Measurements from ENCODE around the gene C16orf89. TPM values are rescaled to one million over a fixed set of nuclear protein-coding genes. Genes with fewer than 3 reads are reported as not detected.

C16orf89 gene
- total RNA-seq, 1 experiment from 2014 or later = not detected

GRCh38 chr16:5042574-5043171 lies 23.1 kb downstream of the C16orf89 start:
- DNase-seq = no peak
- intact Hi-C loops (cut with micrococcal nuclease; ENCODE audit: unreplicated experiment) = no loop called here
- H3K4me3 ChIP-seq = no peak overlapping the region
- CTCF ChIA-PET = no interaction called here
- no peaks in the 10 kb centered on the region for H3K9me3 ChIP-seq (ENCODE audit: insufficient read depth, low read depth)
- H3K27ac ChIP-seq = no peak overlapping the region
- H3K27me3 ChIP-seq (ENCODE audit: insufficient read depth, low read depth) = peaks cover 9% of the 10 kb centered on the region; the same call in 1 of the 2 replicates
- H3K4me1 ChIP-seq (replicated peaks; ENCODE audit: insufficient read depth) = peaks cover 18% of the 10 kb centered on the region
- POLR2A ChIA-PET (ENCODE audit: unreplicated experiment) = no interaction called here
- H2AFZ ChIP-seq = no peak overlapping the region
- H3K9me2 ChIP-seq (ENCODE audit: insufficient read depth) = no peaks in the 10 kb centered on the region
- H3K79me2 ChIP-seq (ENCODE audit: low read depth) = no peaks in the 10 kb centered on the region
- TF ChIP-seq EZH2 (IDR thresholded peaks at IDR 0.05; ENCODE audit: low read depth) (no peak), CTCF (conservative IDR thresholded peaks at IDR 0.05) (no peak)
- no peaks in the 10 kb centered on the region for H3K36me3 ChIP-seq (ENCODE audit: low read depth)
- peak overlapping the region; percentile 51; the same call in 1 of the 2 replicates for H3K4me2 ChIP-seq
- H4K20me1 ChIP-seq (ENCODE audit: insufficient read depth) = no peaks in the 10 kb centered on the region
- H3F3A ChIP-seq (ENCODE audit: insufficient read depth, low read depth) = peaks cover 14% of the 10 kb centered on the region
- no TSS peak for BruUV-seq (replicated peaks)

GRCh38 chr16:5041600-5042133 lies 24.1 kb downstream of the C16orf89 start:
- Histone ChIP-seq H3K79me2 (ENCODE audit: low read depth) (no peaks in the 10 kb centered on the region), H3F3A (ENCODE audit: insufficient read depth, low read depth) (peaks cover 14% of the 10 kb centered on the region), H3K27ac (no peak overlapping the region), H3K4me2 (peak overlapping the region; percentile 51), H3K9me2 (ENCODE audit: insufficient read depth) (no peaks in the 10 kb centered on the region), H4K20me1 (ENCODE audit: insufficient read depth) (no peaks in the 10 kb centered on the region), H3K27me3 (ENCODE audit: insufficient read depth, low read depth) (0 out of 2 replicates have a peak, but pooled peaks cover under 1% of the 10 kb centered on the region), H2AFZ (no peak overlapping the region), H3K9me3 (ENCODE audit: insufficient read depth, low read depth) (no peaks in the 10 kb centered on the region), H3K36me3 (ENCODE audit: low read depth) (no peaks in the 10 kb centered on the region), H3K4me3 (no peak overlapping the region), H3K4me1 (replicated peaks; ENCODE audit: insufficient read depth) (peaks cover 18% of the 10 kb centered on the region)
- peak; percentile 60 to 87 for DNase-seq
- ChIA-PET CTCF (no interaction called here), POLR2A (ENCODE audit: unreplicated experiment) (no interaction called here)
- TF ChIP-seq CTCF (conservative IDR thresholded peaks at IDR 0.05) (no peak), EZH2 (IDR thresholded peaks at IDR 0.05; ENCODE audit: low read depth) (no peak)
- no TSS peak for BruUV-seq (replicated peaks)
- intact Hi-C loops (cut with micrococcal nuclease; ENCODE audit: unreplicated experiment) = no loop called here

GRCh38 chr16:5040451-5040850 lies 25.3 kb downstream of the C16orf89 start:
- ChIA-PET CTCF (interaction anchor here (0.7 kb wide), 1 partner anchor 52 kb away, joined by 3 read pairs; no protein-coding TSS in a partner anchor), POLR2A (ENCODE audit: unreplicated experiment) (no interaction called here)
- H3K4me1 ChIP-seq (replicated peaks; ENCODE audit: insufficient read depth) = peaks cover 18% of the 10 kb centered on the region
- no peak for TF ChIP-seq CTCF (conservative IDR thresholded peaks at IDR 0.05)
- no peak for TF ChIP-seq EZH2 (IDR thresholded peaks at IDR 0.05; ENCODE audit: low read depth)
- H3K9me2 ChIP-seq (ENCODE audit: insufficient read depth) = no peaks in the 10 kb centered on the region
- H3K9me3 ChIP-seq (ENCODE audit: insufficient read depth, low read depth) = no peaks in the 10 kb centered on the region
- BruUV-seq (replicated peaks) = no TSS peak
- no peak overlapping the region for H3K27ac ChIP-seq
- H3F3A ChIP-seq (ENCODE audit: insufficient read depth, low read depth) = peaks cover 14% of the 10 kb centered on the region
- no peaks in the 10 kb centered on the region for H4K20me1 ChIP-seq (ENCODE audit: insufficient read depth)
- H3K79me2 ChIP-seq (ENCODE audit: low read depth) = no peaks in the 10 kb centered on the region
- no peak for DNase-seq
- no peak overlapping the region for H2AFZ ChIP-seq
- H3K27me3 ChIP-seq (ENCODE audit: insufficient read depth, low read depth) = no peaks in the 10 kb centered on the region
- no peak overlapping the region for H3K4me3 ChIP-seq
- intact Hi-C loops (cut with micrococcal nuclease; ENCODE audit: unreplicated experiment) = no loop called here
- no peak overlapping the region for H3K4me2 ChIP-seq
- H3K36me3 ChIP-seq (ENCODE audit: low read depth) = no peaks in the 10 kb centered on the region

All from PC-9 (cell line).